ENCODE measurements around the gene OTOP2.

The OTOP2 gene

DNA sequence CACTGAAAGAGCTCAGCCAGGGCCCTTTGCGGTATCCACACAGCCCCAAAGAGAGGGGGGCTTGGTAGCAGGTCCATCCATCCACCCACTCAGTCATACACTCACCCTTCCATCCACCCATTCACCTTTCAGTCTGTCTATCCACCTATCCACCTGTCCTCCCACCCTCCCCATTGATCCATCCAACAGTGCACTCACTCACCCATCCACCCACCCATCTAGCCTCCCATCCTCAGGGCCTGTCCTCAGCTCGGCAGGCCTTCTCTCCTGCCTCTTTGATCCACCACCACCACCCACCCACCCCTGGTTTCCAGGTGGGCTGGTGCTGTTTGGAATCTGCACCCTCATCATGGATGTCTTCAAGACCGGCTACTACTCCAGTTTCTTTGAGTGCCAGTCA lies 1.2 kb downstream of the OTOP2 start:
- H3K4me3 ChIP-seq (replicated peaks in 1 of 2; ENCODE audit: low read depth in 2 of 2, low read length in 2 of 2) = no peak overlapping the region
- TF ChIP-seq CTCF (IDR thresholded peaks at IDR 0.05; ENCODE audit: low read depth, low read length) = no peak
- no peak for DNase-seq (ENCODE audit: low read depth in 2 of 2)

GRCh38 chr17:74928786-74929185 lies 4.7 kb downstream of the OTOP2 start:
- TF ChIP-seq CTCF (IDR thresholded peaks at IDR 0.05; ENCODE audit: low read depth, low read length) = no peak

GRCh38 chr17:74930535-74931036 lies 6.5 kb downstream of the OTOP2 start:
- no peak for DNase-seq (ENCODE audit: low read depth in 2 of 2)
- H3K4me3 ChIP-seq (replicated peaks in 1 of 2; ENCODE audit: low read depth in 2 of 2, low read length in 2 of 2) = no peak overlapping the region
- TF ChIP-seq CTCF (IDR thresholded peaks at IDR 0.05; ENCODE audit: low read depth, low read length) = no peak

More at GRCh38 chr17:74928786-74929185, 4.7 kb downstream of the OTOP2 start:
- DNase-seq (ENCODE audit: low read depth in 2 of 2) = no peak
- no peak overlapping the region for H3K4me3 ChIP-seq (replicated peaks in 1 of 2; ENCODE audit: low read depth in 2 of 2, low read length in 2 of 2)

- DNase-seq (ENCODE audit: low read depth in 2 of 2) = no peak
- no peak for TF ChIP-seq CTCF (IDR thresholded peaks at IDR 0.05; ENCODE audit: low read depth, low read length)
- H3K4me3 ChIP-seq (replicated peaks in 1 of 2; ENCODE audit: low read depth in 2 of 2, low read length in 2 of 2) = no peak overlapping the region
Measured at GRCh38 chr17:74935048-74935447, 11.0 kb downstream of the OTOP2 start.

DNA sequence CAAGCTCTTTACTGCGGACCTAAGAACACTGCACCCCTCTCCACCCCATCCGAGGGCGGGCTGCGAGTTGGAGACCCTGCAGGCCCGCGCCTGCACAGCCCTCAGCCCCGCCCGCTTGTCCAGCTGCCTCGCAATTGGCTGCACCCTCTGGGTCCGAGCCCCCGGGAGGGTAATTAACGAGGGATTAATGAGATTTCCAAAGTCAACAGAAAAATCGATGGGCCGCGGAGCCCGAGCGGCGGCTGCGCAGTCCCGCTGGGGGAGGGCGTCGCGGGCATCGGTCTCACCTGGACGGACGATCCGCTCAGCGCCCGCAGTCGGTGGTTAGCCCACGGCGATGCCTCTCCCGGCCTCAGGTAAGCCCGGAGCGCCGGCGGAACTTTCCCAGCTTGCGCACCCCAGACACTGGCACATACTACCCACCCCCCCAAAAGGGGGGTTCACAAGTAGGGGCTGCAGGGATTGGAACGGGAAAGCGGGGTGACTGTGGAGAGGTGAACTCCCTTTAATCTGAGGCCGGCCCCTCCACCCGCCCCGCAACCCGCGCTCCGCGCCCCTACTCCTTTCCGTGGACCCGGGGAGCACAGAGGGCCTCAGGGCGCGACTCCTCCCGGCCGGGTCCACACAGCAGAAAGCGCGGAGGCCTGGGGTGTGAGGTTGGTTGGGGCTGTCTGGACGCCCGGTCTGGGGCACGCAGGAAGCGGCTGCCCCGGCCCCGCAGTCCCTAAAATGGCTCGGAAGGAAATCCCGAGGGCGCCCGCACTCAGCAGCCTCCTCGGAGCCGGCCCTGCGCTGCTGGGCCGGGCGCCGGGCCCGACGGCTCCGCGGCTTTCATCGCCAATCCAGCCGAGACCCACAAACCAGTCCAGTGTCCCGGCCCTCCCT lies 11.8 kb downstream of the OTOP2 start, which contains the start of gene OTOP3:
Gene OTOP3 (plus strand): TSS at position 314 of the 885 bp plus-strand sequence. CDS start 24 bp downstream, at position 338.
- no peak for TF ChIP-seq CTCF (IDR thresholded peaks at IDR 0.05; ENCODE audit: low read depth, low read length)
- DNase-seq (ENCODE audit: low read depth in 2 of 2) = no peak
- no peak within 1 kb of the TSS for H3K4me3 ChIP-seq (replicated peaks in 1 of 2; ENCODE audit: low read depth in 2 of 2, low read length in 2 of 2)

- no peak for DNase-seq (ENCODE audit: low read depth in 2 of 2)
- no peak for TF ChIP-seq CTCF (IDR thresholded peaks at IDR 0.05; ENCODE audit: low read depth, low read length)
Measured at GRCh38 chr17:74936470-74936799, 12.4 kb downstream of the OTOP2 start.

More at GRCh38 chr17:74936470-74936799, 12.4 kb downstream of the OTOP2 start:
- H3K4me3 ChIP-seq (replicated peaks in 1 of 2; ENCODE audit: low read depth in 2 of 2, low read length in 2 of 2) = no peak overlapping the region
